ENCODE results near the gene SIRPG.

DNA sequence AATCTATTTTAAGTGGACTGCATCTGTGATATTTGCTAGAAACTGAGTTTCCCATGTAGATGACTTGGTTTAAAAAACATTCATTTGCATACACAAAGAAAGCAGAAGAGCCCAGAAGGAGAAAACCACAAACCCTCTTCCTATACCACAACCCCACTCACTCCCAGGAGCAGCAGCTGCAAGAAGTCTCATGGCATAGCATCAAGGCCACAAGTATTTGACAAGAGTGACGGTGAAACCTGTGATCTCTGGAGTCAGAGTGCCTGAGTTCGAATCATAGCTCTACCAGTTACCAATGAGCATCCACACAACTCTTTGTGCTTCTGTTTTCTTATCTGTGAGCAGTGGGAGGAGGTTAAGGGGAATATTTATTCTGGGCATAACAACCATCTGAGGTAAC lies 44.7 kb upstream of the SIRPG start:
- TF ChIP-seq, protein P1, sequence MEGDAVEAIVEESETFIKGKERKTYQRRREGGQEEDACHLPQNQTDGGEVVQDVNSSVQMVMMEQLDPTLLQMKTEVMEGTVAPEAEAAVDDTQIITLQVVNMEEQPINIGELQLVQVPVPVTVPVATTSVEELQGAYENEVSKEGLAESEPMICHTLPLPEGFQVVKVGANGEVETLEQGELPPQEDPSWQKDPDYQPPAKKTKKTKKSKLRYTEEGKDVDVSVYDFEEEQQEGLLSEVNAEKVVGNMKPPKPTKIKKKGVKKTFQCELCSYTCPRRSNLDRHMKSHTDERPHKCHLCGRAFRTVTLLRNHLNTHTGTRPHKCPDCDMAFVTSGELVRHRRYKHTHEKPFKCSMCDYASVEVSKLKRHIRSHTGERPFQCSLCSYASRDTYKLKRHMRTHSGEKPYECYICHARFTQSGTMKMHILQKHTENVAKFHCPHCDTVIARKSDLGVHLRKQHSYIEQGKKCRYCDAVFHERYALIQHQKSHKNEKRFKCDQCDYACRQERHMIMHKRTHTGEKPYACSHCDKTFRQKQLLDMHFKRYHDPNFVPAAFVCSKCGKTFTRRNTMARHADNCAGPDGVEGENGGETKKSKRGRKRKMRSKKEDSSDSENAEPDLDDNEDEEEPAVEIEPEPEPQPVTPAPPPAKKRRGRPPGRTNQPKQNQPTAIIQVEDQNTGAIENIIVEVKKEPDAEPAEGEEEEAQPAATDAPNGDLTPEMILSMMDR (IDR thresholded peaks at IDR 0.05), result no peak
- no peak for TF ChIP-seq POLR2A (IDR thresholded peaks at IDR 0.05)

Data from heart left ventricle (tissue), 13 donors.